ENCODE results near the gene MLLT10. TPM values are rescaled to one million over a fixed set of nuclear protein-coding genes. Genes with fewer than 3 reads are reported as not detected.
"Not testable (repeated sequence)": the region's sequence is repeated elsewhere in the genome, so short reads cannot be mapped to it uniquely, and the experiment has no call there.

The MLLT10 gene
- total RNA-seq, 1 donor from 2014 or later, result 49.1 TPM

DNA sequence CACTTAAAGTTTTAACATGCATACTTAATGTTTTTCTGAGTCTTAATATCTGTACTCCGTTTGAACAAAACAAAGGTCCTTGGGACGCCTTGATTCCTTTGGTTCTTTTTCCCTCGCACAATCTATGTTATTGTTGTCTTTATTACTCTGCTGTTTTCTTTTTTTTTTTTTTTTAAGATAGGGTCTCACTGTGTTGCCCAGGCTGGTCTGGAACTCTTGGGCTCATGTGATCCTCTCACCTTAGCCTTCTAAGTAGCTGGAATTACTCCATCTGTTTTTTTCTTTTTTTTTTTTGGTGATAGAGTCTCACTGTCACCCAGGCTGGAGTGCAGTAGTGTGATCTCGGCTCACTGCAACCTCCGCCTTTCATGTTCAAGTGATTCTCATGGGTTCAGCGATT, 13.2 kb downstream of the MLLT10 start:
- intact Hi-C loops (cut with micrococcal nuclease), result no loop called here

DNA sequence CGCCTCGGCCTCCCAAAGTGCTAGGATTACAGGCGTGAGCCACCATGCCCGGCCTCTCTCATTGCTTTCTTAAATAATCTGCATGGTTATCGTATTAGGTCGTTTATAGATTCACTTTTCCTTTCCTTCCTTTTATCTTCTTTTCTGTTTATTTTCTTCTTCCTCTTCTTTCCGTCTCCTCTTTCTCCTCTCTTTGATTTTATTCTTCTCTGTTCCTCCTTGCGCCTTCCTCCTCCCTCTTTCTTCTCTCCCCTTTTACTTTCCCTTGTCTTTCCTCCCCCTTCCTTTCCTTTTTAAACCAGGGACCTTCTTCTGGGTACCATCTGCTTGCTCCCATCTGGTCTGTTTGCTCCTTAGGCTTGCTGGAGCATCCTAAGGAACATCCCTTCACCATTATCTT, 18.6 kb downstream of the MLLT10 start:
- intact Hi-C loops (cut with micrococcal nuclease), result no loop called here

DNA sequence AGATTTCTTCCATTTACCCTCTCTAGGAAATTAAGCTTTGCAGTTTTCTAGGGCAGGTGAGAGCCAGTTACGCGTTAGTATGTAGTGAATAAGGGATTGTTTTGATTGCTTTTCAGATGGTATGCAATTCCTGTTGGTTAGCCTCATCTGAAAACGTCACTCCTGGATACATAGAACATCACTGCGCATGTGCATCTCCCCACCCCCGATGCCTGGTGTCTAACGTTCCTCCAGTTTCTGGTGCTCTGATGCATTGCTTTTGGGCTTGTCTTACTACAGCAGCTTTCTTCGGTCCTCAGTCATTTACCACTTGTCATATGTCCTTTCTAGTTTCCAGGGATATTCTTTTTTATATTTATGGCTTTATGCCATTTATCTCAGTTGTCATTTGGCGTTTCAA, 22.5 kb downstream of the MLLT10 start:
- intact Hi-C loops (cut with micrococcal nuclease), result no loop called here

DNA sequence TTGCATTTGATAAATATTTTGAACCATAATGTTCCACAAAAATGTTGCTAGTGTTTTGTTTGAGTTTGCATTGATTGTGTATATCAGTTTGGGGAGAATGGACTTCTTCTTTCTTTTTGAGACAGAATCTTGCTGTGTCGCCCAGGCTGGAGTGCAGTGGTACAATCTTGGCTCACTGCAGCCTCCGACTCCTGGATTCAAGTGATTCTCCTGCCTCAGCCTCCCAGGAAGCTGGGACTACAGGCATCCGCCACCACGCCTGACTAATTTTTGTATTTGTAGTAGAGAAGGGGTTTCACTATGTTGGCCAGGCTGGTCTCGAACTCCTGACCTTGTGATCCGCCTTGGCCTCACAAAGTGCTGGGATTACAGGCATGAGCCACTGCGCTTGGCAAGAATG, 25.0 kb downstream of the MLLT10 start:
- intact Hi-C loops (cut with micrococcal nuclease), result not testable (repeated sequence)

DNA sequence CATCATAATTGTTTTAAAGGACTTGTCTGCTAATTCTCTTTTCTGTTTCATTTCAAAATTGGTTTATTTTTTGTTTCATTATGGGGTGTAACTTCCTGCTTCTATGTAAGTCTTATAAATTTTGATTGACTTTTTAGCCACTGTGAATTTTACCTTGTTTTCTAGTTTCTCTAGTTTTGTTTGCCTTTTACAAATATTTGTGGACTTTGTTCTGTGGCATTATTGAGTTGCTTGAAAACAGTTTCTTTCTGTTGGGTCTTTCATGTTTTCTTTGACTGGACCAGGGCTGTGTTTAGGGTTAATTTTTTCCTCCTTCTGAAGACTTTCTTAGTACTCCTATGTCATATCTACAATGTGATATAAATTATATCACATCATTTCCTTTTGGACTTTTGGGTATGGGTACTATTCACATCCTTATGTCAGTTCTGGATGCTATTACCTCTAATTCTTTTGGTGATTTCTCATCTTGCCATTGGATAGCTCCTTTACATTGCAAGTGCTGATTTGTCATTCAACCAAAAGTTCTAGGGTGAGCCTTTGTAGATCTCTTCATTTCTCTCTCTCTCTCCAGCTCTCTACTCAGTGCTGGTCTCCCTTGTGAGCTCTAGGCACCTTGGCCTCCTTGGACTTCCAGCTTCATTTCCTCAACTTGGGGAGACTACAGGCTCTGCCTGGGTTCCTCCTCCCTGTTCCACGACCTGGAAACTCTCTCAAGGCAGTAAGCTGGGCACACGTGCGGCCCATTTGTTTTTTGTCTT, 36.9 kb downstream of the MLLT10 start:
- intact Hi-C loops (cut with micrococcal nuclease), result loop anchor here (5.0 kb wide), 1 partner anchor 41 kb away; no protein-coding TSS in a partner anchor

DNA sequence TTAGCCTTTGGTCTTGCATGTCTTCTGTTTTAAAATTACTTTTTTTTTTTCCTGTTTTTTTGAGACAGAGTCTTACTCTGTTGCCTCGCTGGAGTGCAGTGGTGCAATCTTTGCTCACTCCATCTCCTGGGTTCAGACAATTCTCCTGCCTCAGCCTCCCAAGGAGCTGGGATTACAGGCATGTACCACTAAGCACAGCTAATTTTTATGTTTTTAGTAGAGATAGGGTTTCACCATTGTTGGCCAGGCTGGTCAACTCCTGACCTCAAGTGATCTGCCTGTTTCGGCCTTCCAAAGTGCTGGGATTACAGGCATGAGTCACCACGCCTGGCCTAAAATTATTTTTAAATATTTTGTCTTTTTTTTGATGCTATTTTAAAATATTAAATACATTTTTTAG, 38.5 kb downstream of the MLLT10 start:
- intact Hi-C loops (cut with micrococcal nuclease), result loop anchor here (5.0 kb wide), 1 partner anchor 40 kb away; no protein-coding TSS in a partner anchor

DNA sequence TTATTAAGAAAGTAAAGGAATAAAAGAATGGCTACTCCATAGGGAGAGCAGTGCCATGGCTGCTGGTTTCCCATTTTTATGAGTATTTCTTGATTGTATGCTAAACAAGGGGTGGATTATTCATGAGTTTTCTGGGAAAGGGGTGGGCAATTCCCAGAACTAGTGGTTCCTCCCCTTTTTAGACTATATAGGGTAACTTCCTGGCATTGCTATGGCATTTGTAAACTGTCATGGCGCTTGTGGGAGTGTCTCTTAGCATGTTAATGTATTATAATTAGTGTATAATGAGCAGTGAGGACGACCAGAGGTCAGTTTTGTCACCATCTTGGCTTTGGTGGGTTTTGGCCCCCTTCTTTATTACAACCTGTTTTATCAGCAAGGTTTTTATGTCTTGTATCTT, 40.5 kb downstream of the MLLT10 start:
- intact Hi-C loops (cut with micrococcal nuclease), result loop anchor here (5.0 kb wide), 1 partner anchor 38 kb away; no protein-coding TSS in a partner anchor

DNA sequence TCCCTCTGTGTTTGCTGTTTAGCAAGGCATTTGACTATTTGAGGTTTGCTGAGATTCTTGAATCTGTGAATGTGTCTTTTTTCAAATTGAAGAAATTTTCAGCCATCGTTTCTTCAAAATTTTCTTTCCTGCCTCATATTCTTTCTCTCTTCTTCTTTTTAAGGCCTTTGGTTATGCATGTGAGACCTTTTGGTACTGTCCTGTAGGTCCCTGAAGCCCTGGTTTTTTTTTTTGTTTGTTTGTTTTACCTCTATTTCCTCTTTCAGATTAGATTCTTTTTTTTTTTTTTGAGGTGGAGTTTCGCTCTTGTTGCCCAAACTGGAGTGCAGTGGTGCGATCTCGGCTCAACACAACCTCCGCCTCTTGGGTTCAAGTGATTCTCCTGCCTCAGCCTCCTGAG, 45.3 kb downstream of the MLLT10 start:
- intact Hi-C loops (cut with micrococcal nuclease), result no loop called here

DNA sequence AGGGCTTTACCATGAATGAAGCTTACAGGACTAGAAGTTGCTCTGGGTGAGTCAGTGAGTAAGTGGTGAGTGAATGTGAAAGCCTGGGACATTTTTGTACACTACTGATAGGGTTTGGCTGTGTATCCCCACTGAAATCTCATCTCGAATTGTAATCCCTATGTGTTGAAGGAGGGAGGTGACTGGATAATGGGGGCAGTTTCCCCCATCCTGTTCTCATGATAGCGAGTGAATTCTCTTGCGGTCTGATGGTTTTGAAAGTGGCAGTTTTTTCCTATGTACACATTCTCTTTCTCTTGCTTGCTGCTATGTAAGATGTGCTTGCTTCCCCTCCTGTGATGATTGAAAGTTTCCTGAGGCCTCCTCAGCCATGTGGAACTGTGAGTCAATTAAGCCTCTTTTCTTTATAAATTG, 47.4 kb downstream of the MLLT10 start:
- intact Hi-C loops (cut with micrococcal nuclease), result not testable (repeated sequence)

DNA sequence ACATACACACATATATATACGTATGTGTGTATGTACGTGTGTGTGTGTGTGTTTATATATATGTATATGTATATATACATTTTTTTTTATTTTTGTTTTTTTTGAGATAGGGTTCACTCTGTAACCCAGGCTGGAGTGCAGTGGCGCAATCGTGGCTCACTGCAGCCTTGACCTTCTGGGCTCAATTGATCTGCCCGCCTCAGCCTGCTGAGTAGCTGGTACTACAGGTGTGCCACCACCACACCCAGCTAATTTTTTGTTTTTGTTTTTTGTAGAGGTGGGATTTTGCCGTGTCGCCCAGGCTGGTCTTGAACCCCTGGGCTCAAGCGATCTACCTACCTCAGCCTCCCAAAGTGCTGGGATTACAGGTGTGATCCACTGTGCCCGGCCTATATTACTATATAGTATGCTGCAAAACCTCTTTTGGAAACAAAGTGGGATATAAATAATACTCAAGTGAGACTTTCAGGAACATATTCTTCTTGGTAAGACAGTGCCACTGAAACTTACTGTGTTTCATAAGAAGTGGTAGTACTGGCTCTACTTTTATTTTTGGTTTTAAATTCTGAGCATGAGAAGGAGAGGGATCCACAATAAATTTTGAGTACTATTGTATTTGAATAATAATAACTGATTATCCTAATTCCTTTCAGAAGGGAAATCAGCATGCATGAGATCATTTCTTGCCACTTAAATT, 51.0 kb downstream of the MLLT10 start:
- intact Hi-C loops (cut with micrococcal nuclease), result no loop called here

DNA sequence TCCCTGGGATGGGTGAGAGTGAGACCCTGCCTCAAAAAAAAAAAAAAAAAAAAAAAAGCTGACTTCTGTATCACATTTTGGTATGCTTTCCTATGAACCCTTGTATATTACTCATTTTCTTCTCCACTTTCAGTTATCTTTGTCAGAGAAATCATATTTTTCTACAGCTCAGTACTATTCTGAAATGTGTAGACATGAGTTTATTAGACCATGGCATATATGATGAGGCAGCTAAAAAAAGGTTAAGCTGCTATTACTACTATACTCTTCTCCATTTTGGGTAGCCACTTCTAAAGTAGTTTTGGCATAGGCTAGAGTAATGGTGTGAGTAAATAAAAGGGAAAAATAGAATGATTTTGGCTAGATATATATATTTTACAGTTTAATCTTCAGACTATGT, 53.4 kb downstream of the MLLT10 start:
- intact Hi-C loops (cut with micrococcal nuclease), result no loop called here

DNA sequence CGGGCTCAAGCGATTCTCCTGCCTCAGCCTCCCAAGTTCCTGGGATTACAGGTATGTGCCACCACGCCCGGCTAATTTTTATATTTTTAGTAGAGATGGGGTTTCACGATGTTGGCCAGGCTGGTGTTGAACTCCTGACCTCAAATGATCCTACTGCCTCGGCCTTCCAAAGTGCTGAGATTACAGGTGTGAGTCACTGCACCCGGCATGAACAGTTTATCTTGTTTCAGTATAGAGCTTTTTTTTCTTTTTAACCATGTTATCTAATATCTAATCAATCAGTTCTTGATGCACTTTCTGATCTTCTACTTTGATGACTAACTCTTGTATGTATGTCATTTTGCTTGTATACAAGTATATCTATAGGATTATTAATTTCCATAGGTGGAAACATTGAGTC, 54.1 kb downstream of the MLLT10 start:
- intact Hi-C loops (cut with micrococcal nuclease), result not testable (repeated sequence)

DNA sequence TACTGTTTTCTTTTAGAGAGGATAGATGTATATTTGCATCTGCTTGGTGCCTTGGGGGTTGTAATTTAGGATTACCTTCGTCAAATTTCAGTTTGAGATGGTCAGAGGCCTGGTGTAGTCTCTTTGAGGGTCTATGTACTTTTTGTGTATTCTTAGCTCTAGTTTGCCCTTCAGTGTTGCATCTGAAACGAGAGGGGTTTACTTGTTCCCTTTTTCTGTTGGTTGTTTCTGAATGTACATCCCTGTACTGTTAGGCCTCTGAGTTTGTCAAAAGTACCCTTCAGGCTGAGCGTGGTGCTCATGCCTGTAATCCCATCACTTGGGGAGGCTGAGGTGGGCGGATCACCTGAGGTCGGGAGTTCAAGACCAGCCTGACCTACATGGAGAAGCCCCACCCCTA, 60.0 kb downstream of the MLLT10 start:
- intact Hi-C loops (cut with micrococcal nuclease), result no loop called here

DNA sequence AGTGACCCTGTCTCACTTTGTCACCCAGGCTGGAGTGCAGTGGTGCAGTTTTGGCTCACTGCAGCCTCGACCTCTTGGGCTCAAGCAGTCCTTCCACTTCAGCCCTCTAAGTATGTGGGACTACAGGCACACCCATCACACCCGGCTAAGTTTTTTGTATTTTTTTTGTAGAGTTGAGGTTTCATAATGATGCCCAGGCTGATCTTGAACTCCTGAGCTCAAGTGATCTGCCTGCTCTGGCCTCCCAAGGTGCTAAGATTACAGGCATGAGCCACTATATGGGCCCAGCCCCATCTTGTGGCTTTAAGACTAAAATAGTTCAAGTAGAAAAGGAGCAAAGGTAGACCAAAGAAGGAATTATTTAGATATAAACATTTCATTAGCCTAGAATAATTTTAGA, 65.5 kb downstream of the MLLT10 start:
- intact Hi-C loops (cut with micrococcal nuclease), result no loop called here

DNA sequence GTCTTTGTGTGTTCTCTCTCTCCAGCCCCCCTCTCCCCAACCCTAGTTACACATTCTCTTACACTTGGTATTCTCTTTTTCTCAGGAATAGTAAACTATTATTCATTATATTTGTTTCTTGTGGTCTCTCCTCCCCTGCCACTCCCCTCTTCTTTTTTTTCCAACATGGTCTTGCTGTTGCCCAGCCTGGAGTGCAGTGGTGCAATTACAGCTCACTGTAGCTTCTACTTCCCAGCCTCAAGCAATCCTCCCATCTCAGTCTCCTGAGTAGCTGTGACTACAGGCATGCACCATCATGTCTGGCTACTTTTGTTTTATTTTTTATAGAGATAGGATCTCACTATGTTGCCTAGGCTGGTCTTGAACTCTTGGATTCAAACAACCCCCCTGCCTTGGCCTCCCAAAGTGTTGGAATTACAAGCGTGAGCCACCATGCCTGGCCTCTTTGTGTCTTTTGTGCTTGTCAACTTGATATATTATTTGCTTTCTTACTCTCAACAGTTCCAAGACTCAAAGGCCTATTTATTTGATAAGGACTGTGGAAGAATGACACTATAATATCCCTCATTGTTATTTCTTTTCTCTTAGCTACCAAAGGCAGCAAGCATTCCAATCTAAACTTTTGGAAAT, 66.9 kb downstream of the MLLT10 start:
- intact Hi-C loops (cut with micrococcal nuclease), result no loop called here

DNA sequence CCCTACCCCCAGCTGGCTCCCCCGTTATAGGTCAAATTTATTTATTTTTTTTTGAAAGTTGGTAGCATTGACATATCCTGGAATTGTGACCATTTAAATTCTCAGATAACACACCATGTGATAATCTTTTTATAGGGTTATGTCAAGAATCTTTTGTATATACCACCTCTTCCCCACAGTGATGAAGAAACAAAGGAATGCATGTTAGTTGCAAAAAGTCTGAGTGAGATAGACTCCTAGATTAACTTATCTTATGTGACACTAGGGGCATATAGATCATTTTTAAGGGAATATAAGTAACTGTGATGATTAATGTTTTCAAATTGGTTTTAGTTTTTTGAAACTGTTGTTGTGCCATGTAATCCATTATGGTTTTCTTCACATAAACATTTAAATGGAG, 68.3 kb downstream of the MLLT10 start:
- intact Hi-C loops (cut with micrococcal nuclease), result no loop called here

DNA sequence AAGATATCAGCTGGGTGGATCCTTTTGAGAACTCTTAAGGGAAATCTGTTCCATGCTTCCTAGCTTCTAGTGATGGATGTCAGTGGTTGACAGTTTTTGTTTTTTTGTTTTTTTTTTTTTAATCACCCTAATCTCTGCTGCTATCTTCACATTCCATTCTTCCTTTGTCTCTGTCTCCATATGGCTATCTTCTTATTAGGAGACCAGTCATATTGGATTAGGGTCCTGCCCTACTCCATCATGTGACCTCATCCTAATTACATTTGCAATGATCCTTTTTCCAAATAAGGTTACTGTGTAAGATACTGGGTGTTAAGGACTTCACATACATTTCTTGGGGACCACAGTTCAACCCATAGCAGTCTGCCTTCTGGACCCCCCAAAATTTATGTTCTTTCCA, 69.7 kb downstream of the MLLT10 start:
- intact Hi-C loops (cut with micrococcal nuclease), result no loop called here

DNA sequence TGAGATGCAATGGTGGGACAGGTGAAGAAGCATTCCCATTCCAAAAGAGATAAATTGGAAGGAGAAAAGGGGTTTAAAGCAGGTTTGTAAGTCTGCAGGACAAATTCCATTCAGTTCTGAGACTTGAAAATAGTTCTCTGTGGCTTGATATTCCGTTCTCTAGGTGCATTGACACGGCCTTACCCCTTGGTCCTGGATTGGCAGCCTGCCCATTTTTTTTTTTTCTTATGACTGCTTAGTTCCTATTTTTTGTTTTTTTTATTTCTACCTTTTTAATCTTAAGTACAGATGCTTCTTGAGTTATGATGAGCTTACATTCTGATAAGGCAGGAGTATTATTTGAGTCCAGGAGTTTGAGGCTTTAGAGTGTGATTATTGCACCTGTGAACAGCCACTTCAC, 70.6 kb downstream of the MLLT10 start:
- intact Hi-C loops (cut with micrococcal nuclease), result no loop called here

DNA sequence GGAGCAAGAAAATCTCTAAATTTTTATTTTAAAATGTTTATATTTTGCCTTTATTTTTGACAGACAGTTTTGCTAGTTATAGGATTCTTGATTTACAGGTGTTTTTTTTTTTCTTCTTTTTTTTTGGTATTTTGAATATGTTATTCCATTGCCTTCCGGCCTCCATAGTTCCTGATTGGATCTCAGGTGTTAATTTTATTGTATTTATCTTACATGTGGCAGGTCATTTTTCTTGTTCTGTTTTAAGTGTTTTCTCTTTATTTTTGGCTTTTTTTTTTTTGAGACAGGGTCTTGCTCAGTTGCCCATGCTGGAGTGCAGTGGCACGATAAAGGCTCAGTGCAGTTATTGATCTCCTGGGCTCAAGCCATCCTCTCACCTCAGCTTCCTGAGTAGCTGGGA, 73.9 kb downstream of the MLLT10 start:
- intact Hi-C loops (cut with micrococcal nuclease), result no loop called here

DNA sequence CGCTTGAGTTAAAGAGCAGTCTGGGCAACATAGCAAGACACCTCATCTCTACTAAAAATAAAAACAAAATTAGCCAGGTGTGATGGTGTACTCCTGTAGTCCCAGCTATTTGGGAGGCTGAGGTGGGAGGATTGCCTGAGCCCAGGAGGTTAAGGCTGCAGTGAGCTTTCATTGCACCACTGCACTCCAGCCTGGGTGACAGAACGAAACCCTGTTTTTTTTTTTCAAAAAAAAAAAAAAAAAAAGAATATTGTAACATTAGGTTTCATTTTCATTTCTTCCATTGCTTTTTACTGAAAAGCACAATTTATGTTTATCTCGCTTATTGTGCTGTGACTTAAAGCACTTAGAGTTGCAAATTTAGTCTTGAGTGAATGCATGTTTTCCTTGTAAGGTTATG, 80.0 kb downstream of the MLLT10 start:
- intact Hi-C loops (cut with micrococcal nuclease), result loop anchor here (5.0 kb wide), 1 partner anchor 42 kb away; no protein-coding TSS in a partner anchor

DNA sequence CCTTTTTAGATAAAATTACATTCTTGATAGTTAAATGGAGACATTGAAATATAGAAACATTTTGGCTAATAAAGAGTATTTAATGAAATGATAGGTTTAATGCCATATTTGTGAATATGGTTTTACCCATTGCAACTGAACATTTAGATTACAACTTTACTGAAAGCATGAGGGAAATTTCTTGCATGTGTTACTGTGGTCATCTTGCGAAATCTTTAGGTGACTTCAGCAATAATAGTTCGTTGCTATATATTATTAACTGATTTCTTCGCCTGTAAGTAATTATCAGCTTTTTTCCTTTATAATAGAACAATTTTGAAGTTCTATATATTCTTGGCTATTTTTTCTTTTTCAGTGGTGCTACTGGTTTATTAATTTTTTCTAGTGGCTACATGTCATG, 83.2 kb downstream of the MLLT10 start:
- intact Hi-C loops (cut with micrococcal nuclease), result no loop called here

DNA sequence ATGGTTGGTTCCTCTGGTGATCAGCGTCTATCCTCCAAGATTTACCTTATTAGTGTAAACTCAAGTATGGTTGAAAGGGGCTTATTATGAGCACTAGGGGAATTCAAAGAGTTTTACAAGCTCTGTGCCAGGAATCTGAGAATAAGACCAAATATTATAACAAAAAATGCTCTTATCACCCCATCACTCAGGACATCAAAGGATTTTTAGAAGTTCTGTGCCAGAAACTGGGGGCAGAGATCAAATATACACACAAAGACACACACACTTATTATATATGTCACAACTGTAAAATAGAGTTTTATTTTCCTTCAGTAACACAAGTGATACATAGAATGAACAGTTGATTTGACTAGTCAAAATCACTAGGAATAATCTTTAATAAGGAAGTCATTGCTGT, 89.3 kb downstream of the MLLT10 start:
- intact Hi-C loops (cut with micrococcal nuclease), result no loop called here
